A549 (cell line): ENCODE measurements around the gene ZNF750.

ENCODE experiments used
- CBX2 ChIP-seq: fragments of 200-600 bp; sonication (generic); IDR thresholded peaks from 2 replicates; pipeline ENCODE4 v1.6.1; 2016; ENCODE audit warnings: low read depth, mild to moderate bottlenecking, borderline replicate concordance
- CHD4 ChIP-seq: fragments of 200-600 bp; sonication (generic); IDR thresholded peaks from 2 replicates; pipeline ENCODE4 v1.6.1; 2016; ENCODE audit warnings: antibody characterized with exemption, mild to moderate bottlenecking, borderline replicate concordance
- CTCF ChIP-seq: fragments of >200 bp; sonication (Bioruptor Twin); formaldehyde crosslinking; IDR thresholded peaks from 3 replicates; pipeline ENCODE4 v1.5.1; 2016
- EP300 ChIP-seq, 2 experiments: fragments of >200 bp; sonication (Bioruptor Twin); formaldehyde crosslinking; IDR thresholded peaks; 2 replicates in 1 of 2; 3 replicates in 1 of 2; pipeline ENCODE4 v1.6.1; 2016 to 2017
- HES2 ChIP-seq: fragments of >200 bp; sonication (Bioruptor Twin); formaldehyde crosslinking; IDR thresholded peaks from 2 replicates; pipeline ENCODE4 v1.6.1; 2016
- JUNB ChIP-seq: fragments of >200 bp; sonication (Bioruptor Twin); formaldehyde crosslinking; IDR thresholded peaks from 2 replicates; pipeline ENCODE4 v1.6.1; 2016
- MAFK ChIP-seq: fragments of 450-650 bp; IDR thresholded peaks from 2 replicates; pipeline ENCODE4 v1.6.1; 2014; ENCODE audit not compliant: partially characterized antibody
- POLR2A ChIP-seq: IDR thresholded peaks from 2 replicates; pipeline ENCODE4 v1.6.1; 2012; ENCODE audit warnings: mild to moderate bottlenecking, low read length
- POLR2AphosphoS2 ChIP-seq: conservative IDR thresholded peaks from 2 replicates; pipeline ENCODE4 v1.6.1; 2012; ENCODE audit warnings: low read length, improper control_type of control experiment, inconsistent platforms
- RFX5 ChIP-seq: fragments of 450-650 bp; IDR thresholded peaks from 2 replicates; pipeline ENCODE4 v1.7.1; 2014; ENCODE audit warnings: antibody characterized with exemption, mild to moderate bottlenecking, moderate library complexity
- SMC3 ChIP-seq: fragments of >200 bp; sonication (Bioruptor Twin); formaldehyde crosslinking; IDR thresholded peaks from 3 replicates; pipeline ENCODE4 v1.6.1; 2018; ENCODE audit warnings: inconsistent platforms
- TF ChIP-seq, protein P1 (sequence below): fragments of 450-650 bp; IDR thresholded peaks from 2 replicates; pipeline ENCODE4 v1.6.1; 2014; ENCODE audit warnings: antibody characterized with exemption

DNA sequence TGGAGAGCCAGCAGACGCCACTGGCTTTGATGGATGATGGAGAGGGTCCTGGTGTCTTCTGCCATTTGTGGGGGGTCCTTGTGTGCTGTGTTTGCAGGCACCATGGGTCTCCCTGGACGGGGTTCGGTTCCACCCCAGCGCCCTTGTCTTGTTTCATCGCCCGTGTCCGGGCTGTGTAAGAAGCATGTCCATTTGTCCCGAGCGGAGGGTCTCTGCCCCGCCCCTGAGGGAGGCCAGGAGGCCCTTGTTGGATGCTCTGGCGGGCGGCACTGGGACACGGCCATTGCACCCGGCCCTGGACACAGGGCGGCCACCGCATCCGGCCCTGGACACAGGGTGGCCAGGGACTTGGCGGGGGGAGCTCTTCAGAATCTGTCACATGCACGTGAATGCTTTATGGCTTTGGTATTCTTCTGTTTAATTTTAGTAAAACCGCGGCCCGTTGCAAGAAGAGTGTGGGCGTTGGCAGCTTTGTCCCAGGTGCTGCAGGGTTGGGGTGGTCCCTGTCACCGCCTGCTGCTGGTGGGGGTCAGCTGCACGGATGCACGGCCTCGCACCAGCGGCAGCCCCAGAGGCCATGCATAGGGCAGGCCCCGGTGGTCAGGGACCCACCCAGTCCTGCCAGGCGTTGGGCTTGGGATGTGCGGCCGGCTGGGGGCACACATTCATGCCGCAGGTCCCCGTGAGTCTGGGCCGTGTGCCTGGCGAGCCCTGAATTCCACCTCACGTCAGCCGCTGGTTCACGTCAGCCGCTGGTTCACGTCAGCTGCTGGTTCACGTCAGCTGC is 21.0 kb upstream of the ZNF750 start:
- no peak for TF ChIP-seq CTCF
- TF ChIP-seq JUNB: no peak
- TF ChIP-seq EP300 (IDR thresholded peaks at IDR 0.05): no peak
- no peak for TF ChIP-seq CHD4
- TF ChIP-seq, protein P1, sequence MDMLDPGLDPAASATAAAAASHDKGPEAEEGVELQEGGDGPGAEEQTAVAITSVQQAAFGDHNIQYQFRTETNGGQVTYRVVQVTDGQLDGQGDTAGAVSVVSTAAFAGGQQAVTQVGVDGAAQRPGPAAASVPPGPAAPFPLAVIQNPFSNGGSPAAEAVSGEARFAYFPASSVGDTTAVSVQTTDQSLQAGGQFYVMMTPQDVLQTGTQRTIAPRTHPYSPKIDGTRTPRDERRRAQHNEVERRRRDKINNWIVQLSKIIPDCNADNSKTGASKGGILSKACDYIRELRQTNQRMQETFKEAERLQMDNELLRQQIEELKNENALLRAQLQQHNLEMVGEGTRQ: no peak
- TF ChIP-seq CBX2: no peak
- no peak for TF ChIP-seq POLR2A
- no peak for TF ChIP-seq MAFK
- TF ChIP-seq SMC3: no peak
- TF ChIP-seq RFX5: no peak
- TF ChIP-seq POLR2AphosphoS2: no peak
- TF ChIP-seq HES2: no peak
